ENCODE measurements around the gene PANK2.

The PANK2 gene

GRCh38 chr20:3901706-3902440 lies 12.7 kb downstream of the PANK2 start:
- Histone ChIP-seq H3K36me3 (replicated peaks in 1 of 2; ENCODE audit: control insufficient read depth in 2 of 2, insufficient read depth in 2 of 2, low read length in 2 of 2) (peaks cover 3 to 51% of the 10 kb centered on the region in 2 donors), H3K27me3 (ENCODE audit: control insufficient read depth in 3 of 3, insufficient read depth in 3 of 3, low read depth in 1 of 3, low read length in 3 of 3) (no peaks in the 10 kb centered on the region), H2AFZ (ENCODE audit: low read length) (no peak overlapping the region), H2AK5ac (ENCODE audit: low read depth, low read length) (no peak overlapping the region), H3K4ac (ENCODE audit: low read length) (no peak overlapping the region), H3K4me3 (ENCODE audit: low read length in 2 of 2) (no peak overlapping the region), H2BK120ac (ENCODE audit: low read depth, low read length) (no peak overlapping the region), H3K4me1 (ENCODE audit: control insufficient read depth in 2 of 2, insufficient read depth in 1 of 2, low read depth in 1 of 2, low read length in 2 of 2) (peaks cover 0 to 2% of the 10 kb centered on the region in 2 donors), H3K9ac (ENCODE audit: low read depth, low read length, poor library complexity) (no peak overlapping the region), H2BK15ac (ENCODE audit: low read length) (no peak overlapping the region), H3K9me3 (replicated peaks in 1 of 2; ENCODE audit: control insufficient read depth in 2 of 2, insufficient read depth in 1 of 2, low read depth in 1 of 2, low read length in 2 of 2) (peaks cover 0 to 3% of the 10 kb centered on the region in 2 donors), H3K27ac (replicated peaks; ENCODE audit: low read length) (no peak overlapping the region), H2BK12ac (ENCODE audit: low read length) (no peak overlapping the region), H3K14ac (ENCODE audit: low read length) (no peak overlapping the region), H3K23ac (ENCODE audit: low read depth, low read length, poor library complexity) (no peak overlapping the region), H4K8ac (ENCODE audit: low read depth, low read length) (no peak overlapping the region), H4K91ac (ENCODE audit: low read depth, low read length, poor library complexity) (no peak overlapping the region), H3K79me1 (ENCODE audit: low read depth, low read length) (peaks cover 4% of the 10 kb centered on the region), H2BK5ac (ENCODE audit: low read length) (no peak overlapping the region), H3K18ac (ENCODE audit: low read length) (no peak overlapping the region), H3K4me2 (ENCODE audit: insufficient read depth, low read length, poor library complexity, severe bottlenecking) (no peak overlapping the region)
- WGBS, 2 donors (ENCODE audit: extremely low coverage in 2 of 2, insufficient read length in 2 of 2, insufficient replicate concordance in 1 of 2) = no CpG with 5 or more reads among the region's 9 CpGs
- DNase-seq (ENCODE audit: low spot score) = no peak

- no peak overlapping the region for H3K23ac ChIP-seq (ENCODE audit: low read depth, low read length, poor library complexity)
- H4K8ac ChIP-seq (ENCODE audit: low read depth, low read length) = no peak overlapping the region
- H3K79me1 ChIP-seq (ENCODE audit: low read depth, low read length) = peaks cover 4% of the 10 kb centered on the region
- H3K4me2 ChIP-seq (ENCODE audit: insufficient read depth, low read length, poor library complexity, severe bottlenecking) = no peak overlapping the region
- no peak overlapping the region for H2AFZ ChIP-seq (ENCODE audit: low read length)
- no peak overlapping the region for H3K4me3 ChIP-seq (ENCODE audit: low read length in 2 of 2)
- H3K18ac ChIP-seq (ENCODE audit: low read length) = no peak overlapping the region
- H3K4ac ChIP-seq (ENCODE audit: low read length) = no peak overlapping the region
- no peak overlapping the region for H3K9ac ChIP-seq (ENCODE audit: low read depth, low read length, poor library complexity)
- H3K9me3 ChIP-seq (replicated peaks in 1 of 2; ENCODE audit: control insufficient read depth in 2 of 2, insufficient read depth in 1 of 2, low read depth in 1 of 2, low read length in 2 of 2) = no peaks in the 10 kb centered on the region
- H3K14ac ChIP-seq (ENCODE audit: low read length) = no peak overlapping the region
- no peak overlapping the region for H2BK120ac ChIP-seq (ENCODE audit: low read depth, low read length)
- H2BK5ac ChIP-seq (ENCODE audit: low read length) = no peak overlapping the region
- H3K4me1 ChIP-seq (ENCODE audit: control insufficient read depth in 2 of 2, insufficient read depth in 1 of 2, low read depth in 1 of 2, low read length in 2 of 2) = peaks cover 0 to 2% of the 10 kb centered on the region in 2 donors
- no peak overlapping the region for H2AK5ac ChIP-seq (ENCODE audit: low read depth, low read length)
- H4K91ac ChIP-seq (ENCODE audit: low read depth, low read length, poor library complexity) = no peak overlapping the region
- peaks cover 2 to 49% of the 10 kb centered on the region in 2 donors for H3K36me3 ChIP-seq (replicated peaks in 1 of 2; ENCODE audit: control insufficient read depth in 2 of 2, insufficient read depth in 2 of 2, low read length in 2 of 2)
- H3K27me3 ChIP-seq (ENCODE audit: control insufficient read depth in 3 of 3, insufficient read depth in 3 of 3, low read depth in 1 of 3, low read length in 3 of 3) = no peaks in the 10 kb centered on the region
- WGBS, 2 donors (ENCODE audit: extremely low coverage in 2 of 2, insufficient read length in 2 of 2, insufficient replicate concordance in 1 of 2) = no CpG with 5 or more reads among the region's 5 CpGs
- no peak overlapping the region for H2BK15ac ChIP-seq (ENCODE audit: low read length)
- no peak overlapping the region for H2BK12ac ChIP-seq (ENCODE audit: low read length)
- H3K27ac ChIP-seq (replicated peaks; ENCODE audit: low read length) = no peak overlapping the region
- no peak for DNase-seq (ENCODE audit: low spot score)
These were observed 13.3 kb downstream of the PANK2 start for GRCh38 chr20:3902446-3902845.

GRCh38 chr20:3904224-3904623 lies 15.0 kb downstream of the PANK2 start:
- no peak overlapping the region for H3K14ac ChIP-seq (ENCODE audit: low read length)
- no CpG with 5 or more reads among the region's 2 CpGs for WGBS, 2 donors (ENCODE audit: extremely low coverage in 2 of 2, insufficient read length in 2 of 2, insufficient replicate concordance in 1 of 2)
- no peak overlapping the region for H2BK120ac ChIP-seq (ENCODE audit: low read depth, low read length)
- H3K9ac ChIP-seq (ENCODE audit: low read depth, low read length, poor library complexity) = no peak overlapping the region
- H2BK12ac ChIP-seq (ENCODE audit: low read length) = no peak overlapping the region
- H4K91ac ChIP-seq (ENCODE audit: low read depth, low read length, poor library complexity) = no peak overlapping the region
- no peaks in the 10 kb centered on the region for H3K9me3 ChIP-seq (replicated peaks in 1 of 2; ENCODE audit: control insufficient read depth in 2 of 2, insufficient read depth in 1 of 2, low read depth in 1 of 2, low read length in 2 of 2)
- no peaks in the 10 kb centered on the region for H3K27me3 ChIP-seq (ENCODE audit: control insufficient read depth in 3 of 3, insufficient read depth in 3 of 3, low read depth in 1 of 3, low read length in 3 of 3)
- DNase-seq (ENCODE audit: low spot score) = no peak
- H3K23ac ChIP-seq (ENCODE audit: low read depth, low read length, poor library complexity) = no peak overlapping the region
- H3K4me1 ChIP-seq (ENCODE audit: control insufficient read depth in 2 of 2, insufficient read depth in 1 of 2, low read depth in 1 of 2, low read length in 2 of 2) = peaks cover 0 to 2% of the 10 kb centered on the region in 2 donors
- peaks cover 10 to 54% of the 10 kb centered on the region in 2 donors for H3K36me3 ChIP-seq (replicated peaks in 1 of 2; ENCODE audit: control insufficient read depth in 2 of 2, insufficient read depth in 2 of 2, low read length in 2 of 2)
- no peak overlapping the region for H2BK15ac ChIP-seq (ENCODE audit: low read length)
- no peak overlapping the region for H3K4me2 ChIP-seq (ENCODE audit: insufficient read depth, low read length, poor library complexity, severe bottlenecking)
- H4K8ac ChIP-seq (ENCODE audit: low read depth, low read length) = no peak overlapping the region
- no peak overlapping the region for H3K4me3 ChIP-seq (ENCODE audit: low read length in 2 of 2)
- H2AFZ ChIP-seq (ENCODE audit: low read length) = no peak overlapping the region
- no peak overlapping the region for H3K27ac ChIP-seq (replicated peaks; ENCODE audit: low read length)
- no peak overlapping the region for H2AK5ac ChIP-seq (ENCODE audit: low read depth, low read length)
- peaks cover 4% of the 10 kb centered on the region for H3K79me1 ChIP-seq (ENCODE audit: low read depth, low read length)
- H2BK5ac ChIP-seq (ENCODE audit: low read length) = no peak overlapping the region
- no peak overlapping the region for H3K4ac ChIP-seq (ENCODE audit: low read length)
- H3K18ac ChIP-seq (ENCODE audit: low read length) = no peak overlapping the region

- Histone ChIP-seq H3K27ac (replicated peaks; ENCODE audit: low read length) (no peak overlapping the region), H2BK15ac (ENCODE audit: low read length) (no peak overlapping the region), H2BK12ac (ENCODE audit: low read length) (no peak overlapping the region), H3K4me1 (ENCODE audit: control insufficient read depth in 2 of 2, insufficient read depth in 1 of 2, low read depth in 1 of 2, low read length in 2 of 2) (peaks cover 0 to 2% of the 10 kb centered on the region in 2 donors), H2BK120ac (ENCODE audit: low read depth, low read length) (no peak overlapping the region), H3K36me3 (replicated peaks in 1 of 2; ENCODE audit: control insufficient read depth in 2 of 2, insufficient read depth in 2 of 2, low read length in 2 of 2) (peaks cover 11 to 57% of the 10 kb centered on the region in 2 donors), H3K23ac (ENCODE audit: low read depth, low read length, poor library complexity) (no peak overlapping the region), H4K91ac (ENCODE audit: low read depth, low read length, poor library complexity) (no peak overlapping the region), H3K4ac (ENCODE audit: low read length) (no peak overlapping the region), H2AK5ac (ENCODE audit: low read depth, low read length) (no peak overlapping the region), H2AFZ (ENCODE audit: low read length) (no peak overlapping the region), H3K27me3 (ENCODE audit: control insufficient read depth in 3 of 3, insufficient read depth in 3 of 3, low read depth in 1 of 3, low read length in 3 of 3) (no peaks in the 10 kb centered on the region), H3K18ac (ENCODE audit: low read length) (no peak overlapping the region), H3K9me3 (replicated peaks in 1 of 2; ENCODE audit: control insufficient read depth in 2 of 2, insufficient read depth in 1 of 2, low read depth in 1 of 2, low read length in 2 of 2) (no peaks in the 10 kb centered on the region), H3K4me3 (ENCODE audit: low read length in 2 of 2) (no peak overlapping the region), H2BK5ac (ENCODE audit: low read length) (no peak overlapping the region), H4K8ac (ENCODE audit: low read depth, low read length) (no peak overlapping the region), H3K14ac (ENCODE audit: low read length) (no peak overlapping the region), H3K79me1 (ENCODE audit: low read depth, low read length) (peaks cover 4% of the 10 kb centered on the region), H3K9ac (ENCODE audit: low read depth, low read length, poor library complexity) (no peak overlapping the region), H3K4me2 (ENCODE audit: insufficient read depth, low read length, poor library complexity, severe bottlenecking) (no peak overlapping the region)
- DNase-seq (ENCODE audit: low spot score) = no peak
- no CpG with 5 or more reads among the region's 5 CpGs for WGBS, 2 donors (ENCODE audit: extremely low coverage in 2 of 2, insufficient read length in 2 of 2, insufficient replicate concordance in 1 of 2)
These were observed 15.7 kb downstream of the PANK2 start for GRCh38 chr20:3904857-3905256.
